ENCODE results near the gene CAMSAP2. TPM values are rescaled to one million over a fixed set of nuclear protein-coding genes. Genes with fewer than 3 reads are reported as not detected.

The CAMSAP2 gene
- total and polyA plus RNA-seq, 2 of the 4 experiments (the other 2 are of a cell fraction) = 8.3 to 29.4 TPM

GRCh38 chr1:200846398-200846797 is 107.7 kb downstream of the CAMSAP2 start:
- Histone ChIP-seq H4K20me1 (ENCODE audit: insufficient read depth, low read length) (no peaks in the 10 kb centered on the region), H3K27me3 (ENCODE audit: control insufficient read depth, insufficient read depth, low read length) (no peaks in the 10 kb centered on the region), H3K18ac (ENCODE audit: low read depth, low read length) (no peak overlapping the region), H3K4me3 (ENCODE audit: insufficient read depth, low read depth, low read length) (no peak overlapping the region), H2BK20ac (ENCODE audit: low read depth, low read length) (no peak overlapping the region), H2BK120ac (ENCODE audit: low read depth, low read length) (no peak overlapping the region), H3K4me1 (ENCODE audit: control insufficient read depth, insufficient read depth, low read length) (no peaks in the 10 kb centered on the region), H3K14ac (replicated peaks; ENCODE audit: low read depth, low read length) (no peak overlapping the region), H3K9me3 (ENCODE audit: control insufficient read depth, insufficient read depth, low read length) (no peaks in the 10 kb centered on the region), H3K23ac (ENCODE audit: low read depth, low read length) (no peak overlapping the region), H3K9ac (ENCODE audit: low read depth, low read length) (no peak overlapping the region), H3K9me1 (ENCODE audit: insufficient read depth, low read length) (0 out of 2 replicates have a peak, but pooled peaks cover 3% of the 10 kb centered on the region), H3K36me3 (ENCODE audit: control insufficient read depth, insufficient read depth, low read length) (peaks cover 24% of the 10 kb centered on the region), H3K79me1 (ENCODE audit: low read depth in 1 of 2, low read length in 2 of 2) (peaks cover 3 to 26% of the 10 kb centered on the region in 2 experiments; a peak in 3 of 4 replicates), H4K5ac (ENCODE audit: low read depth, low read length) (no peak overlapping the region), H3K4ac (ENCODE audit: low read depth, low read length) (no peak overlapping the region), H2BK15ac (ENCODE audit: low read depth, low read length) (no peak overlapping the region), H2BK5ac (ENCODE audit: low read depth, low read length, poor library complexity, severe bottlenecking) (no peak overlapping the region), H2AFZ (replicated peaks; ENCODE audit: low read length, poor library complexity) (no peak overlapping the region), H3K56ac (ENCODE audit: extremely low read depth, insufficient read depth, low read length) (no peak overlapping the region), H4K91ac (ENCODE audit: insufficient read depth, low read depth, low read length) (no peak overlapping the region), H3K4me2 (ENCODE audit: low read depth, low read length) (no peak overlapping the region), H4K8ac (ENCODE audit: low read depth in 2 of 2, low read length in 2 of 2) (no peak overlapping the region), H2AK9ac (replicated peaks; ENCODE audit: low read depth, low read length, poor library complexity) (no peak overlapping the region), H3K27ac (ENCODE audit: insufficient read depth, low read length) (no peak overlapping the region), H2AK5ac (ENCODE audit: low read depth, low read length) (no peak overlapping the region)
- DNase-seq (no peak), ATAC-seq (ENCODE audit: low read depth) (no peak)
- ChIA-PET CTCF (no interaction called here), POLR2A (ENCODE audit: unreplicated experiment) (no interaction called here)
- BruUV-seq (replicated peaks) = no TSS peak
- dilution Hi-C loops (cut with HindIII; ENCODE audit: low sequenced_read_pairs, unreplicated experiment) = no loop called here
- TF ChIP-seq FOS (IDR thresholded peaks at IDR 0.05; ENCODE audit: low read depth, low read length) (no peak), ELK1 (IDR thresholded peaks at IDR 0.05; ENCODE audit: borderline replicate concordance, low read depth, low read length) (no peak), CHD1 (IDR thresholded peaks at IDR 0.05; ENCODE audit: low read depth, low read length) (no peak), RFX5 (IDR thresholded peaks at IDR 0.05; ENCODE audit: low read depth, low read length) (no peak), RAD21 (IDR thresholded peaks at IDR 0.05; ENCODE audit: low read length) (no peak), MAZ (IDR thresholded peaks at IDR 0.05; ENCODE audit: borderline replicate concordance, low read depth, low read length) (no peak), BHLHE40 (IDR thresholded peaks at IDR 0.05; ENCODE audit: low read depth, low read length) (no peak), NFE2L2 (IDR thresholded peaks at IDR 0.05; ENCODE audit: low read depth, low read length) (no peak), MXI1 (IDR thresholded peaks at IDR 0.05; ENCODE audit: borderline replicate concordance, low read depth, low read length) (no peak)
- TF ChIP-seq, protein P1, sequence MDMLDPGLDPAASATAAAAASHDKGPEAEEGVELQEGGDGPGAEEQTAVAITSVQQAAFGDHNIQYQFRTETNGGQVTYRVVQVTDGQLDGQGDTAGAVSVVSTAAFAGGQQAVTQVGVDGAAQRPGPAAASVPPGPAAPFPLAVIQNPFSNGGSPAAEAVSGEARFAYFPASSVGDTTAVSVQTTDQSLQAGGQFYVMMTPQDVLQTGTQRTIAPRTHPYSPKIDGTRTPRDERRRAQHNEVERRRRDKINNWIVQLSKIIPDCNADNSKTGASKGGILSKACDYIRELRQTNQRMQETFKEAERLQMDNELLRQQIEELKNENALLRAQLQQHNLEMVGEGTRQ (IDR thresholded peaks at IDR 0.05; ENCODE audit: low read depth, low read length) = no peak
- no CpG with 5 or more reads among the region's 1 CpG for WGBS, 2 experiments (ENCODE audit: extremely low coverage in 2 of 2, insufficient read length in 1 of 2)
- in situ Hi-C loops (cut with MboI; ENCODE audit: low sequenced_read_pairs) = no loop called here
- intact Hi-C loops (cut with micrococcal nuclease) = no loop called here

Measured in IMR-90 (cell line).